ENCODE results near the gene MGST3.
"Not testable (repeated sequence)": the region's sequence is repeated elsewhere in the genome, so short reads cannot be mapped to it uniquely, and the experiment has no call there.

The MGST3 gene

DNA sequence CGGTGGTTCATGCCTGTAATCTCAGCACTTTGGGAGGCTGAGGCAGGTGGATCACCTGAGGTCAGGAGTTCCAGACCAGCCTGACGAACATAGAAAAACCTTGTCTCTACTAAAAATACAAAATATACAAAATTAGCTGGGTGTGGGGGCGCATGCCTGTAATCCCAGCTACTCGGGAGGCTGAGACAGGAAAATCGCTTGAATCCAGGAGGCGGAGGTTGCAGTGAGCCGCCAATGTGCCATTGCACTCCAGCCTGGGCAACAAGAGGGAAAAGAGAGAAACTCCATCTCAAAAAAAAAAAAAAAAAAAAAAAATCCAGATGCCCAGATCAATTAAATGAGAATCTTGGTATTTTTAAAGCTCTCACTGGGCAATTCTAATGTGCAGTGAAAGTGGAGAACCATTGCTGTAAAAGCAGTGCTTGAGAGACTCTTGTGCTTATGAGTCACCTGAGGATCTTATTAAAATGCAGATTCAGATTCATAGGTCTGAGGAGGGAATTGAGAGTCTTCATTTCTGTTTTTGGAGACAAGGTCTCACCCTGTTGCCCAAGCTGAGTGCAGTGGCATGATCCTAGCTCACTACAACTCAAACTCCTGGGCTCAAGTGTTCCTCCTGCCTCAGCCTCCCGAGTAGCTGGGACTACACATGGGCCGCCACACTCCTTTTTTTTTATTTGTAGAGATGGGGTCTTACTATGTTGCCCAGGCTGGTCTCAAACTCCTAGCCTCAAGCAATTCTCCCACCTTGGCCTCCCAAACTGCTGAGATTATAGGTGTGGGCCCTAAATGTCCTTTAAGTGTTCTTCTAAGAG lies 27.9 kb downstream of the MGST3 start:
- not testable (repeated sequence) for FAIRE-seq

DNA sequence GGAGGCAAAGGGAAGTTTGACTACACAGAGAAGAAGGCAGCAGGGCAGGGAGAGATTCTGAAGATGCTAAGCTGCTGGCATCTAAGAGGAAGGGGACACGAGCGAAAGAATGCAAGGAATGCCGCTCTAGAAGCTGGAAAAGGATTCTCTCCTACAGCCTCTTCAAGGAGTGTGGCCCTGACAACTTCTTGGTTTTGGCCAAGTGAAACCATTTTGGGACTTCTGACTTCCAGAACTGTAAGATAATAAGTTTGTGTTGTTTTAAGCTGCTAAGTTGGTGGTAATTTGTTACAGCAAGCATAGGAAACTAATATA lies 28.5 kb downstream of the MGST3 start:
- FAIRE-seq = no peak

DNA sequence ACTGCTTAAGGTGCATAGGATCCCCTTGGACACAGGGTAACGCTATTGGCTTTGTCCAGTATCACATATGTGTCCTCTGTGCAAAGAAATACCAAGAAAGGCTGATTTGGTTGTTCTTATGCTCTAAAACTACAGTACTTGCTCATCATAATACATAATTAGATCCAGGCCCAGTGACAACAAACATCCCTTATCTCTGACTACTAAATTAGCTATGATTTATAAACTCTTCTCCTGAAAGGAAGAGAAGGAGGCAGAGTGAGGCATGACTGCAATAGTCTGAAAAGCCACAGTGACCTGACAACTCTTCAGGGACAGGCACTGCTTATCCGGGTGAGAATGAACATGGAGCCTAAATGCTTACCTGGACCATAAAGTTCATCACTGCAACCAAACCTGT lies 30.7 kb downstream of the MGST3 start:
- FAIRE-seq = no peak

DNA sequence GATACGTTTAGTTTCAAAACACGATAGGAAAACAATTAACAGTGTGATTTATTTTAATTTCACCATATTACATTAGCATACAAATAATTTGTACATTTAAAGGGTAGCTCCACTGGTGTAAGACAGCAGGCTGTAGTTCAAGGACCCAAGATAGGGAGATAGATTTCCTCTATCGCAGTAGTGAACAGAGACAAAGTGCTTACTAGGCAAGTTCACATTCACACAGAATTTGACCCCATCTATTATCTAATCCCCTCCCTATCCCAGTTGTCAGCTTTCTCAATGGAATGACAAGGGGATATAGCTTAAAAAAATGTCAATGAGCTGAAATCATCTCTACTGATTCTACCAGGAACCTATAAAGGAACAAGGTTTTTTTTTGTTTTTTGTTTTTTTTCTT lies 31.2 kb downstream of the MGST3 start:
- FAIRE-seq = no peak

DNA sequence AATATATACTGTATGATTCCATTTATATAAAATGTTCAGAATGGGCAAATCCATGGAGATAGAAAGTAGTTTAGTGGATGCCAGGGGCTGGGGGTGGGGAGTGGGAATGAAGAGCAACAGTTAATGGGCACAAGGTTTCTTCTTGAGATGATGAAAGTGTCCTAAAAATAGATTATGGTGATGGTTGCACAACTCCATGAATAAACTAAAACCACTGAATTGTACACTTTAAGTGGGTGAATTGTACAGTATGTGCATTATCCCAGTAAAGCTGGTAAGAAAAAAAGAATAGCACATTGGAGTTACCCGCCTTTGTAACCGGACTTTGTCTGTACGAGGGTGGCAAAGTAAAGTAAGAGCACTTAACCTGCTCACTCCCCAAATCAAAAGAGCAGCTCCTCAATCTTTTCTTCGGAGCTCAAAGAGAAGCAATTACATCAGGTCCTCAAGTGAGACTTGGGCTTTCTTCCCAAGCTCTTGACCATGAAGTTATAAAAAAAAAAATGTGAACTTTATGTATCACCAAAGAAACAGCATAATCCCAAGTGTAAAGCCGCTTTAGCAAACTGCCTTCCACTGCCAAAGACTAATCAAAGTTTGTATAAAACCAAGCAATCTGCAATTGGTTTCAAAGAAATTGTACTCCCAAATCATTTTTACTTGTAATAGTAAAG lies 35.3 kb downstream of the MGST3 start:
- no peak for FAIRE-seq

DNA sequence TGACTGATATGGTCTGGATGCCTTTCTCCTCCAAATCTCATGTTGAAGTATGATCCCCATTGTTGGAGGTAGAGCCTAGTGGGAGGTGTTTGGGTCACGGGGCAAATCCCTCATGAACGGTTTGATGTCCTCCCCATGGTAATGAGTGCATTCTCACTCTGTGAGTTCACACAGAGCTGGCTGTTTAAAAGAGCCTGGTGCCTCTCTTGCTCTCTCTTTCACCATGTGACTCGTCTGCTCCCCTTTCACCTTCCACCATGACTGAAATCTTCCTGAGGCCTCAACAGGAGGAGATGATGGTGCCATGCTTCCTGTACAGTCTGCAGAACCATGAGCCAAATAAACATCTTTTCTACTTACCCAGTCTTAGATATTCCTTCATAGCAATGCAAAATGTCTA lies 37.1 kb downstream of the MGST3 start:
- FAIRE-seq = no peak

DNA sequence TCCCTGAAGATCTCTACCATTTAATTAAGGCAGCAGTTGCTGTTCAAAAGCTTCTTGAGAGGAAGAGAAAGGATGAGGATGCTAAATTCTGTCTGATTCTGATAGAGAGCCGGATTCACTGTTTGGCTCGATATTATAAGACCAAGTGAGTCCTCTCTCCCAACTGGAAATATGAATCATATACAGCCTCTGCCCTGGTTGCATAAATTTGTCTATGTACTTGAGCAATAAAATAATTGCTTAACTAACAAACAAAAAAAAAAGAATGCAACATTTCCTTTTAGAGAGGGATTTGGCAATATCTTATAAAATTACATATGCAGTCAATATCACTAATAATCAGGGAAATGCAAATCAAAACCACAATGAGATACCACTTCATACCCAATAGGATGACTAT lies 40.5 kb downstream of the MGST3 start:
- FAIRE-seq = no peak

DNA sequence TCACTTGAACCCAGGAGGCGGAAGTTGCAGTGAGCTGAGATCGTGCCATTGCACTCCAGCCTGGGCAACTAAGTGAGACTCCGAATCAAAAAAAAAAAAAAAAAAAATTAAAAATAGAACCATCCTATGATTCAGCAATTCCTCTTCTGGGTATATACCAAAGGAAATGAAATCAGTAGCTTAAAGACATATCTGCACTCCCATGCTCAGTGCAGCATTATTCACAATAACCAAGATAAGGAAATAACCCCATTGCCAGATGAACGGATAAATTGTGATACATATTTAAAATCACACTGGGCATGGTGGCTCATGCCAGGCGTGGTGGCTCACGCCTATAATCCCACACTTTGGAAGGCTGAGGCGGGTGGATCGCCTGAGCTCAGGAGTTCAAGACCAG lies 43.6 kb downstream of the MGST3 start:
- no peak for FAIRE-seq

DNA sequence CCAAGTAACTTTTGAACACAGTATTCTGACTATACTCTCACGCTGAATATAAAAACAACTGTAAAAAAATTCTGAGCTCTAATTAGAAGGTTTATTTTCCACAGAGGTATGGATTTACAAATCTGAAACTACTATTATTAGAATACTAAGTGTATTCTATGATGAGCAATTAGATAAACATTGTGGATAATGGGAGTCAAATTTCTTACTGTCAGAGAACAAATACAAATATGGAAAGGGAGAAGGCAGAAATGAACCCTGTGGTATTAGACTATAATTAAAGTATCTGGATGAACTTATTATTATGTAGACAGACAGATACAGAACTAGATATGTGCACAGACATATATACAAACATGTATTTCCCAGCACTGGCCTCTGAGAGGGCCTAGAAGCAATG lies 44.8 kb downstream of the MGST3 start:
- no peak for FAIRE-seq

DNA sequence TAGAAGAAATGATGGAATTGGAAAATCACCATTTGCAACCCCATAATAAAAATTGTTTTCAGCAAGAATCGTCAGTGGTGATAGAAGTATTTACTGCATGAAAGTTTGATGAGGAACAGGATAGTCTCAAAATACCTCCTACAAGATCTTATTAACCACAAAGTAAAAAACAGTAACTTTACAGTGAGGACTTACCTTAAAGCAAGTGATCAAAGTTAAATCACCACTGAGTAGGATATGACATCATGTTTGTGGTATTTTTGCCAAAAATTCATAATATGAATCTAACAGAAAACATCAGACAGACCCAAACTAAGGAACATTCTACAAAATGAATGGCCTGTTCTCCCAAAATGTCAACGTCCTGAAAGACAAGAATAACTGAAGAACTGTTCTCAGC lies 47.5 kb downstream of the MGST3 start:
- no peak for FAIRE-seq

DNA sequence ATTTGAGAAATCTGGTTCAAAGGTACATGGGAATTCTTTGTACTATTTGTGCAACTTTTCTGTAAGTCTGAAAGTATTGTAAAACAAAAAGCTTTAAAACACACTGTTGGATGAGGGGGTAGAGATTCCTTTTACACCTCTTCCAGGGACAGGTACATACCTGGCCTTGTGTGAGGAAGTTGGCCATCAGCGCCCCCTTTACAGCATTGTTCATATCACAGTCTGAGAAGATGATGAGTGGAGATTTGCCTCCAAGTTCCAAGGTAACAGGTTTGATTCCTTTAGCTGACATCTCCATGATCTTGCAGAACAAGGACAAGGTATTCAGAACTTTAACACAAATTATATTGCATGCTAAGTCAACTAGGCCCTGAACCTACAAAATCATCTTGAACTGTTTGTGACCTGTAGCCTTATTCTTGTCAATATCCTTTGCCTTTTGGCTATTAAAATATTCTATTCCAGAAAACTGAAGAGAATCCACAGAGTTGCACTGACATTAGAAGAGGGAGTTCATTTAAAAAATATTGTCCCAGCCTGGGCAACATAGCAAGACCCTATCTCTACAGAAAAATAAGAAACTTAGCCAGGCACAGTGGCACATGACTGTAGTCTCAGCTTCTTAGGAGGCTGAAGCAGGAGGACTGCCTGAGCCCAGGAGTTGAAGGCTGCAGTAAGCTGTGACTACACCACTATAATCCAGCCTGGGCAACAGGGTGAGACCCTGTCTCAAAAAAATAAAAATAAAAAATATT lies 48.4 kb downstream of the MGST3 start:
- no peak for FAIRE-seq

DNA sequence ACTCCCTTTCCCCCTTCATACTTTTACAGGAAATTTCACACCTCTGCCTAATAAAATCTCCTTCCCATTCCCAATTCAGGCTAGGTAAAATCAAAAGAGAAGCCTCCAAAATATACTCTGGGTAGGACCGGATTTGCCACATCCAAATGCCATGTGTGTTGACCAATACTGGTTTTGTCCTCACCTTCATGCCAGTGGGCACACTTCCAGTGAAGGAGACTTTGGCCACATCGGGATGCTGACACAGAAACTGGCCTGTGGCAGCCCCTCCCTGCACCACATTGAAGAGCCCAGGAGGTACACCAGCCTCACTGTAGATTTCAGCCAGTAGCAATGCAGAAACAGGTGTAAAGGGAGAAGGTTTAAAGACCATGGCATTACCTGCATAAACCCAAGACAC lies 49.3 kb downstream of the MGST3 start:
- FAIRE-seq = no peak

DNA sequence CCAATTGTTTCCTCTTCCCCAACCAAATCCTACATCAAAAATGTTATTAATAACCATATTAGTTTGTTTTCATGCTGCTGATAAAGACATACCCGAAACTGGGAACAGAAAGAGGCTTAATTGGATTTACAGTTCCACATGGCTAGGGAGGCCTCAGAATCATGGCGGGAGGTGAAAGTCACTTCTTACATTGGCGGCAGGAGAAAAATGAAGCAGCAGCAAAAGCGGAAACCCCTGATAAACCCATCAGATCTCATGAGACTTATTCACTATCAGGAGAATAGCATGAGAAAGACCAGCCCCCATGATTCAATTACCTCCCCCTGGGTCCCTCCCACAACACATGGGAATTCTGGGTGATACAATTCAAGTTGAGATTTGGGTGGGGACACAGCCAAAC lies 49.7 kb downstream of the MGST3 start:
- FAIRE-seq = not testable (repeated sequence)

DNA sequence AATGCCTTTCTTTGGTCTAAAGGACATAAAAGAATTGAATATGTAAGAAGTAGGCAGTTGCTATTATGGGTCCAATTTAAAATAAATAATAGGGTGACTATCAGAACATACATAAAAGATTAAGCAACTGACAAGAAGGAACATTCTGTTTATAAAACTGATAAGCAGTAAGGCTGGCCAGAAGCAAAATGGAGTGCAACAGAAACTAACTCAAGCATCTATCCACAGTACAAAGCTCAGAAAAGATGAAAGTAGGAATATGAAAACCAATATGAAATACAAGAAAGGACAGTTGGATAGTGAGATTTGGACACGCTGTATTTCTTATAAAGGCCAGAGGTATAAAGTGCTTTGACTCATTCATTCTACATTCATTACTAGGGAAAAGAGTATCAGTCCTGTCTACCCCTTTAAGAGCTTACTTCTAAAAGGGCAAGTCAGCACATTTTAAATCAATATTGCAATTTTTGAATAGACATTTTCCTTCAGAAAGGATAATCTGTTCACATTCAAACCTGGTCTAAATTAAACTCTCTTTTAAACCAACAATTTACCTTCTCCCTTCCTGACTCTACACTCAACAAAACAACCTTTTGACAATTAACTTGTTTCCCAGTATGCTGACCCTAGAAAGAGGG lies 52.9 kb downstream of the MGST3 start:
- FAIRE-seq = no peak

DNA sequence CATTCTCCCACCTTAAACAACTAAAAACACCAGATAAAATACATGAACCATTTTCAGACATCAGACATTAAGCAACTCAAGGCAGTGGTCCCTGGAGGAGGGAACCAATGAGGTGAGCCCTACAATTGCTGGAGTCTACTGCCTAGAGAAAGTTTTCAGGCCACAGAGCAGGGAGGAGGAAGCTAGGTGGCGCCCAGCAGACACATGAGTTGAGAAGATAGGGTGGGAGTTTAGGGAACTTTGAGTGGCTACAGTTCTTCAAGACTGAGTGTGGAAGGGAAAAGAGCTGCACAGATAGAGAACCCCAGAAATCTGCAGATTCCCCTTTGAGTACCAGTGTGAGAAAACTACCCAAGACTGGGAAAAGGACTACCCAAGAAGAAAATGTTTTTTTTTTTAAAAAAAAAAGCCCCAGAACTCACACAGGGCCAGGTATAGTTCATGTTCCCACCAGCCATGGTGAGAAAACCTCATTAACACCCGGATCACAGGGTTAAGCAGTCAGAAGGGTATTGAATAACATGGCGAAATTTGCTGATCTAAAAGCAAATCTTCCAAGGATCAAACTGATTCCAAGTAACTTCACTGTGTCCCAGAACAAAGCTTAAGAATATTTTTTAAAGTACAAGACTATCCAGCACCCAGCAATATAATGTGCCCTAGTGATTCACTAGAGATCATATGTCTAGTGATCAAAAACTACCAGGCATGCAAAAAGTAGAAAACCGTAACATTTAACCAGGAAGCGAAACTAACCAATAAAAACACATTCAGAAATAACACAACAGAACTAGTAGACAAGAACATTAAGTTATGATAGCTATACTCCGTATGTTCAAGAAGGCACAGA lies 55.3 kb downstream of the MGST3 start:
- FAIRE-seq = no peak

DNA sequence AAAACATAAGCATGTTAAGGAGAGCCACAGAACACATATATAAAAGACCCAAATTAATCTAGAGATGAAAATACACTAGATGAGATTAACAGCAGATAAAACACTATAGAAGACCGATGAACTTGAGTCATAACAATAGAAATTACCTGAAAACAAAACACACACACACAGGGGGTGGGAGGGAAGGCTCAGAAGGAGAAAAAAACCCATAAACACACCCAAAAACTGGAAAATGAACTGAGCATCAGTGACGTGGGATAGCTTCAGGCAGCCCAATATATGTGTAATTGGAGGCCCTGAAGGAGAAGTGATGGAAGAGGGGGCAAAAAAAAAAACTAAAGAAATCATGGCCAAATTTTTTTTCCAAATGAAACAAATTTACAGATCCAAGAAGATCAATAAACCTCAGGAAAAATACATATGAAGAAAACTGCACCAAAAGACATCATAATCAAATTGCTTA lies 56.0 kb downstream of the MGST3 start:
- FAIRE-seq = no peak

DNA sequence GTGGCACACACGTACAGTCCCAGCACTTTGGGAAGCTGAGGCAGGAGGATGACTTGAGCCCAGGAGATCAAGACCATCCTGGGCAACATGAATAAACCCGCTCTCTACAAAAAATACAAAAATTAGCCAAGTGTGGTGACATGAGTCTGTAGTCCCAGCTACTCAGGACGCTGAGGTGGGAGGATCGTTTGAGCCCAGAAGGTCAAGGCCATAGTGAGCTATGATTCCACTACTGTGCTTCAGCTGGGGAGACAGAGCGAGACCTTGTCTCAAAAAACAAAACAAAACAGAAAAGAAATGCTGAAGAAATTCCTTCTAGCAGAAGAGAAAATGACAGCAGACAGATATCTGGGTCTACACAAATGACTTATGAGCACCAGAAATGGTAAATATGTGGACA lies 57.0 kb downstream of the MGST3 start:
- FAIRE-seq = no peak

DNA sequence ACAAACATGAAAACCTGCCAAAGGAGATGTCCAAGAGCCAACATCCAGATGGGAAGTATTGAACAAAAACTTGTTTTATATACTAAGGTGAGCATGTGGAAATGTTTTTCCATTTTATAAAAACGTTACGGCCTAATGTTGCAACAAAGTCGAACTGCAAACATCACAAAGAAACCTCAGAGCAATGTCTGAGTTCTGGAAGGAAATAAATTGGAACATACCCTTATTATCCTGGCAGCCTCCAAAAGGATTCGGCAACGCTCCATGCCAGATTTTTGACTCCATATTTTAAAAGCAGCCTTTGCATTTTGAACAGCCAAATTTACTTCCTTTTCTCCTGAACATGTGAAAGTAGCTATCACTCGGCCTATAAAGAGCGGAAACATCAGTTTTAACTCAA lies 64.0 kb downstream of the MGST3 start:
- no peak for FAIRE-seq

DNA sequence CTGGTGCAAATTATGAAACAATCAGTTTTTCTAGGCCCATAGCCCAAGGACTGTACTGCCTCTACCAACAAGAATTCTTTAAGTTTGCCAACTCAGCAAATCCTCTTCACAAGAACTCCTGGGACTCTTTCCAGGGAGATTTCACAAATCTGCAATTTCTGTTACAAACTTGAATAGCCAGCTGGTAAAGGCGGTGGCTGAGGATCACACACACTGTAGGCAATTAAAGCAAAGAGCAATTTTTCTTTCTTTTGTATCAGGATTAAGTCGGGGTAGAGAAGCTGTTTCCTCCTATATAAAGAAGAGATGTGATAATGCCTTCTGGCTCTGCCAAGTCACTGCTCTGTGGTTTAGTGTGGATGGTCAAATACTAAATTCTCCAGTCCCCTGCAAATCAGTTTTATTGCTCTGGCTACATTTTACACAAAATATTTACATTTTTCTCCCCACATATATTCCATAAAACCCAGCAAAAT lies 65.6 kb downstream of the MGST3 start:
- FAIRE-seq = peak; percentile 88

DNA sequence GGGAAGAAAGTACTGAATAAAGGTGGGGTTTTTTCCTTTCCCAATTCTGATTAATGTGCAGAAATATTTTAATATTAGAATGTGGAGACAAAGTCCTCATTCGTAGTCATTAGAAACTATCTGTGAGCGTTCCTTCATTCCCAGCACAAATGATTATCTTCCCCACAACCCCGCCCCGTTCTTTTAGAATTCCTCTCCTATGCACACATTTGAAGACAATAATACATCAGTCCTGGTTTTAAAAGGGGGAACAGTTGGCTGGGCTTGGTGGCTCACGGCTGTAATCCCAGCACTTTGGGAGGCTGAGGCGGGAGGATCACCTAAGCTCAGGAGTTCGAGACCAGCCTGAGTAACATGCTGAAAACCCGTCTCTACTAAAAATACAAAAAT lies 66.5 kb downstream of the MGST3 start:
- FAIRE-seq = no peak

DNA sequence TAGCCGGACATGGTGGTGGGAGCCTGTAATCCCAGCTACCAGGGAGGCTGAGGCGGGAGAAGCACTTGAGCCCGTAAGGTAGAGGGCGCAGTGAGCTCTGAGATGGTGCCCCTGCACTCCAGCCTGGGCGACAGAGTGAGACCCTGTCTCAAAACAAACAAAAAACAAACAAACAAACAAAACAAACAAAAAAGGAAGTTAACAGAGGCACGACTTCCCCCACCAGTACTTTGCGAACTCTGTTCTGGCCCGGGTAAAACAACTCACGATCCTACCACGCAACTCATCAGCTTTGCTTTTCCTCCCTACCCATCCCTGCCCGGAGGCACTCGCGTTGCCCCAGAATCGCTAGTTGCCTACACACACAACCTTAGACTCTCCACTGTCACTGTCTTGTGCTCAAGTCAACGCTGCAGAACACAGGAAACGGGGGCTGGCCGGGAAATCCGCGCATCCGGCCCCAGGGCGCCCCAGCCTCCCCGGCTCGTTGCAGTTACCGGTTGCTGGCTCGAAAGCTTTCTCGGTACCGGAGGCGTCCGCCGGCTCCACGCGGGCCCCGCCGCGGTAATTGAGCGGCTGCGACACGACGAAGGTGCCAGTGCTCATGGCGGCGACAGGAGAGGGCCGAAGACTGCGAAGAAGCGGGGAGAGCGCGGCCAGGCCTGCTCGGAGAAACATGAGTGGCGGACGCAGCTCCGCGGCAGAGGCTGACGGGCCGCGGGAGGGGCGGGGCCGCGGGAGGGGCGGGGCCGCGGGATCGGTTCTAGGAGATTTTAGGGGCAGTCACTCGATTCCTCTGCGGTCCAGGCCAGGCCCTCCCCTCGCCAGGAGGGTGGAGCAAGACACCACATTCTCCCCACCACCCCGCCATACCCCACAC lies 67.1 kb downstream of the MGST3 start, which contains the start of gene ALDH9A1:
Gene ALDH9A1, minus strand, starts transcription at position 682 of the 880 bp plus-strand sequence. Its CDS starts 4 bp downstream, at position 678.
- FAIRE-seq = no peak
